ENCODE results near the gene SLC35F1. TPM values are rescaled to one million over a fixed set of nuclear protein-coding genes. Genes with fewer than 3 reads are reported as not detected.

The SLC35F1 gene
- total RNA-seq, 1 donor from 2014 or later: not detected

DNA sequence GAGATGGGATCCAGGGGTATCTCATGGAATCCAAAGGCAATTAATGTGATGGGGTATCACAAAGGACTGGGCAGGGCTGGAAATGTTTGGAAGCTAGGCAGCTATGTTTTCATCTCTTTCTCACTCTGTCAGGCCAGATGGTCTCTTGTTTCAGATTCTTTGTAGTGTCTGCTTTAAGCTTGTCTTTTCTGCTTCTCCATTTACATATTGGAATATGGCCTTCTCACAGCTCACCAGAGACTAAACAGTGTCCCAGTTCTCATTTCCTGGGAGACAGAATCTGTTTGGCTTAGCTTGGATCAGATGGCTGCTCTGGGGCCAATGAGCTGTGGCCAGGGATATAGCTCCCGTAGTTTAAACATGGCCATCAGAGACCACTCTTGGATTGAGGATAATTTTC is 78.9 kb downstream of the SLC35F1 start:
- H3K27ac Mint-ChIP-seq (ENCODE audit: unreplicated experiment): no peak overlapping the region
- no peak overlapping the region for H3K4me3 Mint-ChIP-seq (ENCODE audit: unreplicated experiment)
- H3K4me1 Mint-ChIP-seq (ENCODE audit: unreplicated experiment): no peaks in the 10 kb centered on the region

DNA sequence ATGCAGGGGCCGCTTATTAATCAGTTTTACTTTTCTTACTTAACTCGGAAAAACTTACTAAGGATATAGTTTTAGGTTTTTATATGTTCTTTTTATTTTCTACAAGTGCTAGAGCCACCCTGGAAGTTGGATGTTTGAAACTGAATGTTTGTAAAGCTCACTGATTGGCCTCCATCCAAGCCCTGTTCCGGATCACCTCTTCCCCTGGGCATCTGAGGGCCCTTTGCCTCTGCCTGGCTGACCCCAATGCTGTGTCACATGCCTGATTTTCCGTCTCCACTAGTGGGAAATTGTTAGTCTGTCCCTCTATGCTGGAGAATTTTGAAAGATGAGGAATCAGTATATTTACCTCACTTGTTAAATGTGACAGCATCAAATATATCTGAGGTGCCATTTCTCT is 79.3 kb downstream of the SLC35F1 start:
- Mint-ChIP-seq H3K27me3 (ENCODE audit: unreplicated experiment) (peaks cover 3% of the 10 kb centered on the region), H3K4me3 (ENCODE audit: unreplicated experiment) (no peak overlapping the region), H3K36me3 (ENCODE audit: unreplicated experiment) (no peaks in the 10 kb centered on the region), H3K9me3 (ENCODE audit: unreplicated experiment) (no peaks in the 10 kb centered on the region), H3K27ac (ENCODE audit: unreplicated experiment) (no peak overlapping the region), H3K4me1 (ENCODE audit: unreplicated experiment) (no peaks in the 10 kb centered on the region)
- DNase-seq (ENCODE audit: extremely low spot score, unreplicated experiment): no peak
- TF ChIP-seq, protein P1, sequence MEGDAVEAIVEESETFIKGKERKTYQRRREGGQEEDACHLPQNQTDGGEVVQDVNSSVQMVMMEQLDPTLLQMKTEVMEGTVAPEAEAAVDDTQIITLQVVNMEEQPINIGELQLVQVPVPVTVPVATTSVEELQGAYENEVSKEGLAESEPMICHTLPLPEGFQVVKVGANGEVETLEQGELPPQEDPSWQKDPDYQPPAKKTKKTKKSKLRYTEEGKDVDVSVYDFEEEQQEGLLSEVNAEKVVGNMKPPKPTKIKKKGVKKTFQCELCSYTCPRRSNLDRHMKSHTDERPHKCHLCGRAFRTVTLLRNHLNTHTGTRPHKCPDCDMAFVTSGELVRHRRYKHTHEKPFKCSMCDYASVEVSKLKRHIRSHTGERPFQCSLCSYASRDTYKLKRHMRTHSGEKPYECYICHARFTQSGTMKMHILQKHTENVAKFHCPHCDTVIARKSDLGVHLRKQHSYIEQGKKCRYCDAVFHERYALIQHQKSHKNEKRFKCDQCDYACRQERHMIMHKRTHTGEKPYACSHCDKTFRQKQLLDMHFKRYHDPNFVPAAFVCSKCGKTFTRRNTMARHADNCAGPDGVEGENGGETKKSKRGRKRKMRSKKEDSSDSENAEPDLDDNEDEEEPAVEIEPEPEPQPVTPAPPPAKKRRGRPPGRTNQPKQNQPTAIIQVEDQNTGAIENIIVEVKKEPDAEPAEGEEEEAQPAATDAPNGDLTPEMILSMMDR (IDR thresholded peaks at IDR 0.05): no peak

More for the DNA sequence above, 78.9 kb downstream of the SLC35F1 start:
- Mint-ChIP-seq H3K27me3 (ENCODE audit: unreplicated experiment) (peaks cover 3% of the 10 kb centered on the region), H3K9me3 (ENCODE audit: unreplicated experiment) (no peaks in the 10 kb centered on the region), H3K36me3 (ENCODE audit: unreplicated experiment) (no peaks in the 10 kb centered on the region)
- TF ChIP-seq, protein P1 (IDR thresholded peaks at IDR 0.05): no peak
- no peak for DNase-seq (ENCODE audit: extremely low spot score, unreplicated experiment)

DNA sequence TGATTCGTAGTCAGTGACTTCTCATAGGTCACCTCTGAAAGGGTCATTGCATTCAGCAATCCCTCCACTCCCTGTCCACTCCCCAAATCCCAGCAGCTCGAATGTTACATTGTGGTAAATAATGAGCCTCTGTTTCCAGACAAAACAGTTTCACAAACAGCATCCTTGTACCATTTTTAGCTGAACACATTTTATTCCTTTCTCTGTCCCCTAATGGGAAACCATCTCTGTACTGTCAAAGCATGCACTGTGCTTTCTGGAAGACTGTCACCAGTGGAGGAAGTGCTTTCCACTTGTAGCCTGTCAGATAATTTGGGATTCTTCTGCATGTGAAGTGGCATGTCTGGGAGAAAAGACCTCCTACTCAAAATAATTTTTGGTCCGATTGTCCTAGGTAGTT is 82.0 kb downstream of the SLC35F1 start:
- DNase-seq (ENCODE audit: extremely low spot score, unreplicated experiment): no peak
- no peak overlapping the region for H3K4me3 Mint-ChIP-seq (ENCODE audit: unreplicated experiment)
- TF ChIP-seq, protein P1 (IDR thresholded peaks at IDR 0.05): no peak
- peaks cover 3% of the 10 kb centered on the region for H3K27me3 Mint-ChIP-seq (ENCODE audit: unreplicated experiment)
- H3K27ac Mint-ChIP-seq (ENCODE audit: unreplicated experiment): no peak overlapping the region
- no peaks in the 10 kb centered on the region for H3K4me1 Mint-ChIP-seq (ENCODE audit: unreplicated experiment)
- H3K9me3 Mint-ChIP-seq (ENCODE audit: unreplicated experiment): no peaks in the 10 kb centered on the region
- no peaks in the 10 kb centered on the region for H3K36me3 Mint-ChIP-seq (ENCODE audit: unreplicated experiment)

DNA sequence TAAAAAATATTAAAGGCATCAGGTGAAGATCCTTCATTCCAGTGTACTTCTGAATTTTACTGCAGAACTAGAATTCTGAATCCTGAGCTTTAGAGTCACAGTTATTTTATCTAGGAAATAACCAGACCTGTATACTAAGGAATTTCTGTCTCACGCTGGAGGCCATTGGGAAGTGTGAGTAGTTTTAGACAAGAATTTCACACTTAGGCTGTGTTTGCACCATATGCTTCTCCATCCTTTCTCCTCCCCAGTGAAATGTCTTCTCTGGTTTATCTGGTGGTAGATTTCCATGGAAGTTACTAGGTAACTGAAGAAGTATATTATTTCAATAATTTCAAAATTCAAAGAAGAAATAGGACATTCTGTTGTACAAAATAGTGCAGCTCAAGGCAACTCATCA is 83.1 kb downstream of the SLC35F1 start:
- no peak for DNase-seq (ENCODE audit: extremely low spot score, unreplicated experiment)
- Mint-ChIP-seq H3K27ac (ENCODE audit: unreplicated experiment) (no peak overlapping the region), H3K36me3 (ENCODE audit: unreplicated experiment) (no peaks in the 10 kb centered on the region), H3K4me3 (ENCODE audit: unreplicated experiment) (no peak overlapping the region), H3K9me3 (ENCODE audit: unreplicated experiment) (no peaks in the 10 kb centered on the region), H3K4me1 (ENCODE audit: unreplicated experiment) (no peaks in the 10 kb centered on the region), H3K27me3 (ENCODE audit: unreplicated experiment) (peaks cover 3% of the 10 kb centered on the region)
- TF ChIP-seq, protein P1 (IDR thresholded peaks at IDR 0.05): no peak

DNA sequence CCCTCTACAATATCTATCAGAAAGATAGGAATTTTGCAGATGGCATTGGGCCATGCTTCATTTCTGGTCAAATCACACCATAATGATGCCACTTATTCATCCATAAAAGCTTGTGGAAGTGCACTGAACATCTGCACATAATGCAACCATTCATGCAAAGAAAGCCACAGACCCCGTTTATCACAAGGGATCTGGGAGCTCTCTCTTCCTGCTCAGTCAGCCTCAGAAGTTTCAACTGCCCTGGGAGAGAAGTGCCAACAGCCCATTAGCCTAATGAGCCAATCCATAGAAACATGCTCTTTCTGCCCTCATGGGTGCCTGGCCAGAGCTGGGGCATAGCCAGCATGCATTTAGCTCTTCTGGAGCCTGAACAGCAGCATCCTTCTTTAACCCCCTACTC is 85.8 kb downstream of the SLC35F1 start:
- peaks cover 3% of the 10 kb centered on the region for H3K27me3 Mint-ChIP-seq (ENCODE audit: unreplicated experiment)
- no peak overlapping the region for H3K27ac Mint-ChIP-seq (ENCODE audit: unreplicated experiment)
- no peaks in the 10 kb centered on the region for H3K36me3 Mint-ChIP-seq (ENCODE audit: unreplicated experiment)
- no peaks in the 10 kb centered on the region for H3K9me3 Mint-ChIP-seq (ENCODE audit: unreplicated experiment)
- DNase-seq (ENCODE audit: extremely low spot score, unreplicated experiment): no peak
- no peaks in the 10 kb centered on the region for H3K4me1 Mint-ChIP-seq (ENCODE audit: unreplicated experiment)
- TF ChIP-seq, protein P1 (IDR thresholded peaks at IDR 0.05): no peak
- no peak overlapping the region for H3K4me3 Mint-ChIP-seq (ENCODE audit: unreplicated experiment)
